IgD-negative memory B cell (primary cell): ENCODE data around the gene MRPL41. TPM values are rescaled to one million over a fixed set of nuclear protein-coding genes. Genes with fewer than 3 reads are reported as not detected.
A peak's percentile ranks its signal among the peaks of the same experiment; 100 is the strongest.
"Not testable (repeated sequence)": the region's sequence is repeated elsewhere in the genome, so short reads cannot be mapped to it uniquely, and the experiment has no call there.

Experiments
- H3K27ac Mint-ChIP-seq, 3 donors: one replicate each; pipeline ENCODE4 v1.8.0; 2020 to 2022; ENCODE audit warnings: mild to moderate bottlenecking in 3 of 3, mixed read lengths in 3 of 3, moderate library complexity in 1 of 3
- H3K27me3 Mint-ChIP-seq: one replicate; pipeline ENCODE4 v1.8.0; 2021; ENCODE audit warnings: mixed read lengths
- H3K36me3 Mint-ChIP-seq: one replicate; pipeline ENCODE4 v1.8.0; 2020; ENCODE audit warnings: mild to moderate bottlenecking, mixed read lengths
- H3K4me1 Mint-ChIP-seq, 3 donors: one replicate each; pipeline ENCODE4 v1.8.0; 2020 to 2022; ENCODE audit warnings: mixed read lengths in 3 of 3, mild to moderate bottlenecking in 1 of 3
- H3K4me3 Mint-ChIP-seq, 4 donors: one replicate each; pipeline ENCODE4 v1.8.0; 2020 to 2022; ENCODE audit warnings: mild to moderate bottlenecking in 4 of 4, mixed read lengths in 4 of 4, moderate library complexity in 3 of 4
- H3K9me3 Mint-ChIP-seq, 3 donors: one replicate each; pipeline ENCODE4 v1.8.0; 2020 to 2021; ENCODE audit warnings: mixed read lengths in 3 of 3, mild to moderate bottlenecking in 1 of 3
- polyA plus RNA-seq: library from polyadenylated mRNA; unstranded; fragments of 300-500 nt; fragmentation: Illumina TruSeq; gene quantifications from one replicate; pipeline ENCODE4 v1.2.3, GENCODE V29; 2021

MRPL41 gene
- polyA plus RNA-seq, 1 donor from 2014 or later: 44.9 TPM

GRCh38 chr9:137593176-137593575, 41.5 kb downstream of the MRPL41 start:
- Mint-ChIP-seq H3K9me3 (no peaks in the 10 kb centered on the region), H3K36me3 (peaks cover 2% of the 10 kb centered on the region), H3K27ac (peak overlapping the region in 1 of 3 donors; percentile 78), H3K4me3 (peak overlapping the region in 2 of 4 donors; percentile 27 to 87), H3K27me3 (peaks cover 1% of the 10 kb centered on the region), H3K4me1 (peaks cover under 1 to 4% (median 3%) of the 10 kb centered on the region in 3 donors)

- H3K27ac Mint-ChIP-seq: peak overlapping the region in 1 of 3 donors; percentile 42
- not testable (repeated sequence) for H3K4me1 Mint-ChIP-seq, H3K36me3 Mint-ChIP-seq, H3K27me3 Mint-ChIP-seq, H3K9me3 Mint-ChIP-seq
- peak overlapping the region in 1 of 4 donors; percentile 29 for H3K4me3 Mint-ChIP-seq
Observed at GRCh38 chr9:137596577-137596976, 44.9 kb downstream of the MRPL41 start.

- peak overlapping the region in 1 of 3 donors; percentile 45 for H3K27ac Mint-ChIP-seq
- H3K27me3 Mint-ChIP-seq: no peaks in the 10 kb centered on the region
- H3K36me3 Mint-ChIP-seq: peaks cover 2% of the 10 kb centered on the region
- H3K4me3 Mint-ChIP-seq: peak overlapping the region in 1 of 4 donors; percentile 56
- peaks cover 5 to 8% (median 8%) of the 10 kb centered on the region in 3 donors for H3K4me1 Mint-ChIP-seq
- no peaks in the 10 kb centered on the region for H3K9me3 Mint-ChIP-seq
Observed at GRCh38 chr9:137598943-137599342, 47.3 kb downstream of the MRPL41 start.

Other genes with a start within 250 kb of the MRPL41 start
- not detected for gene NRARP, start 249.6 kb upstream of the MRPL41 start, polyA plus RNA-seq
- gene EXD3, start 128.7 kb upstream of the MRPL41 start, polyA plus RNA-seq: 5.6 TPM
- 1.4 TPM for gene NOXA1, start 128.5 kb upstream of the MRPL41 start, polyA plus RNA-seq
- not detected for gene ENTPD8, start 110.5 kb upstream of the MRPL41 start, polyA plus RNA-seq
- 3.4 TPM for gene NSMF, start 92.5 kb upstream of the MRPL41 start, polyA plus RNA-seq
- gene PNPLA7, start 1.5 kb upstream of the MRPL41 start, polyA plus RNA-seq: 2.7 TPM
- gene DPH7, start 27.0 kb downstream of the MRPL41 start, polyA plus RNA-seq: 38.3 TPM
- gene ZMYND19, start 38.6 kb downstream of the MRPL41 start, polyA plus RNA-seq: 8.8 TPM
- 49.2 TPM for gene ARRDC1, start 53.8 kb downstream of the MRPL41 start, polyA plus RNA-seq
- 39.1 TPM for gene EHMT1, start 67.1 kb downstream of the MRPL41 start, polyA plus RNA-seq